Neural progenitor cell (in vitro differentiated cells): ENCODE measurements around the gene PCDH18. TPM values are rescaled to one million over a fixed set of nuclear protein-coding genes. Genes with fewer than 3 reads are reported as not detected.
"Not testable (repeated sequence)": the region's sequence is repeated elsewhere in the genome, so short reads cannot be mapped to it uniquely, and the experiment has no call there.

ENCODE experiments used
- DNase-seq: peaks from one replicate; pipeline ENCODE4 v3.0.0-alpha.2; 2016; ENCODE audit warnings: low spot score
- H2AFZ ChIP-seq: fragments of 200-600 bp; sonication (generic); replicated peaks from 2 replicates; pipeline ENCODE4 v1.6.1; 2016; ENCODE audit warnings: antibody characterized with exemption
- H3F3A ChIP-seq: fragments of 200-600 bp; sonication (generic); 2 replicates; pipeline ENCODE4 v1.6.1; 2016; ENCODE audit warnings: antibody characterized with exemption, low read depth
- H3K27ac ChIP-seq: fragments of 200-600 bp; sonication (generic); 2 replicates; pipeline ENCODE4 v1.5.1; 2016; ENCODE audit warnings: mild to moderate bottlenecking
- H3K27me3 ChIP-seq: fragments of 200-600 bp; sonication (generic); 2 replicates; pipeline ENCODE4 v1.6.1; 2016; ENCODE audit warnings: mild to moderate bottlenecking, moderate library complexity
- H3K36me3 ChIP-seq: fragments of 200-600 bp; sonication (generic); 2 replicates; pipeline ENCODE4 v1.5.1; 2016
- H3K4me1 ChIP-seq: fragments of 200-600 bp; sonication (generic); 2 replicates; pipeline ENCODE4 v1.6.1; 2016; ENCODE audit warnings: mixed run types
- H3K4me2 ChIP-seq: fragments of 200-600 bp; sonication (generic); 2 replicates; pipeline ENCODE4 v1.6.1; 2016
- H3K4me3 ChIP-seq: fragments of 200-600 bp; sonication (generic); 2 replicates; pipeline ENCODE4 v1.5.1; 2016
- H3K79me2 ChIP-seq: fragments of 200-600 bp; sonication (generic); 2 replicates; pipeline ENCODE4 v1.6.1; 2016; ENCODE audit warnings: low read depth
- H3K9ac ChIP-seq: fragments of 200-600 bp; sonication (generic); 2 replicates; pipeline ENCODE4 v1.6.1; 2016
- H3K9me3 ChIP-seq: fragments of 200-600 bp; sonication (generic); 2 replicates; pipeline ENCODE4 v1.5.1; 2016; ENCODE audit warnings: low read depth
- H4K20me1 ChIP-seq: fragments of 200-600 bp; sonication (generic); 2 replicates; pipeline ENCODE4 v1.6.1; 2016; ENCODE audit warnings: low read depth
- H3K27ac Mint-ChIP-seq: 3 replicates; pipeline ENCODE4 v1.8.0; 2021; ENCODE audit warnings: mixed read lengths
- H3K27me3 Mint-ChIP-seq: 2 replicates; pipeline ENCODE4 v1.8.0; 2022; ENCODE audit warnings: low read depth, mild to moderate bottlenecking, inconsistent platforms, moderate library complexity, mixed read lengths; ENCODE audit not compliant: insufficient read depth
- H3K36me3 Mint-ChIP-seq: 3 replicates; pipeline ENCODE4 v1.8.0; 2021; ENCODE audit warnings: mixed read lengths
- H3K4me1 Mint-ChIP-seq: 3 replicates; pipeline ENCODE4 v1.8.0; 2021; ENCODE audit warnings: mixed read lengths
- H3K4me3 Mint-ChIP-seq: 3 replicates; pipeline ENCODE4 v1.8.0; 2021; ENCODE audit warnings: mild to moderate bottlenecking, moderate library complexity, mixed read lengths
- H3K9me3 Mint-ChIP-seq: 3 replicates; pipeline ENCODE4 v1.8.0; 2020; ENCODE audit warnings: mixed read lengths
- EZH2 ChIP-seq: fragments of 200-600 bp; sonication (generic); IDR thresholded peaks from 2 replicates; pipeline ENCODE4 v1.6.1; 2017; ENCODE audit warnings: antibody characterized with exemption, mild to moderate bottlenecking, moderate library complexity
- EZH2phosphoT487 ChIP-seq: fragments of 200-600 bp; sonication (generic); IDR thresholded peaks from 2 replicates; pipeline ENCODE4 v1.6.1; 2017; ENCODE audit warnings: antibody characterized with exemption
- total RNA-seq: library from RNA; depleted of rRNA; stranded (reverse); fragments of >200 nt; gene quantifications from 2 replicates; pipeline ENCODE4 v1.2.3, GENCODE V29; 2015; ENCODE audit warnings: low replicate concordance
- TF ChIP-seq, protein P1 (sequence below): fragments of 200-600 bp; sonication (generic); IDR thresholded peaks from 2 replicates; pipeline ENCODE4 v1.5.1; 2017; ENCODE audit warnings: antibody characterized with exemption, mild to moderate bottlenecking

PCDH18 gene
- total RNA-seq, 1 donor from 2014 or later: 220 TPM

DNA sequence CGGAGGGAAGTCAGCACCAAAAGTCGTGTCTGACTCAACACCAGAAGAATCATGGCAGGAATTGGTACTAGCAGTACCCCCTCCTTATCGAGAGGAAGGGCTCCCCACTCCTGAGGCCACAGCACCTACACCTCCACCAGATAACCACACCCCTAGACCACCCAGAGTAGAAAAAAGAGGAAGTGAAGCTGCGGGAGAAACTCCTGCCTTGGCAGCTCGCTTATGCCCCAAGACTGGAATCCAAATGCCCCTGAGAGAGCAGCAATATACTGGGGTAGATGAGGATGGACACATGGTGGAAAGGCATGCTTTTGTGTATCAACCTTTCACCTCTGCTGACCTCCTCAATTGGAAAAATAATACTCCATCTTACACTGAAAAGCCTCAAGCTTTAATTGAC is 52.6 kb downstream of the PCDH18 start:
- not testable (repeated sequence) for H3K4me1 ChIP-seq, H3F3A ChIP-seq, H3K27me3 Mint-ChIP-seq, H3K27me3 ChIP-seq, H3K9me3 Mint-ChIP-seq, H3K9ac ChIP-seq, H3K36me3 Mint-ChIP-seq, H3K4me2 ChIP-seq, H3K79me2 ChIP-seq, H3K27ac ChIP-seq, H3K9me3 ChIP-seq, H3K27ac Mint-ChIP-seq, H4K20me1 ChIP-seq, H3K4me3 ChIP-seq, H2AFZ ChIP-seq, H3K4me3 Mint-ChIP-seq, DNase-seq, H3K36me3 ChIP-seq
- peaks cover 11% of the 10 kb centered on the region for H3K4me1 Mint-ChIP-seq

DNA sequence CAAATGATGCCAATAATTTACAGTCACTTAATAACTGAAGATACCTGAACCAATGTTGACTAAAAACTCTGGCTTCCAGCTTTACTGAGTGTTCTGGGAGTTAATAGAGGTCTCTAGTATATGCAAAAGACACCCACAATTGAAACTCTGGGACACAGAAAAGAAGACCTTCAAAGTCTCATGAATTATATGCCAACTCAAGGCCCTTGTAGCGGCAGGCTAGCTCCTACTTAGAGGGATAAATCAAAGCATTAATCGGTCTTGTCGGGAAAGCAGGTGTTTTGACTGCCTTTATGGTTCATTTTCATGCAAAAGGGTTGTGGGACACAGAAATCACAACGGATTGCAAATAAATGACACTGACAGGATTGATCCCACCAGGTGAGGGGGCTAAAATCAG is 55.9 kb downstream of the PCDH18 start:
- no peaks in the 10 kb centered on the region for H3K27me3 ChIP-seq
- no peak overlapping the region for H3K4me2 ChIP-seq
- H3F3A ChIP-seq: no peaks in the 10 kb centered on the region
- no peaks in the 10 kb centered on the region for H4K20me1 ChIP-seq
- TF ChIP-seq EZH2 (no peak), EZH2phosphoT487 (no peak)
- TF ChIP-seq, protein P1, sequence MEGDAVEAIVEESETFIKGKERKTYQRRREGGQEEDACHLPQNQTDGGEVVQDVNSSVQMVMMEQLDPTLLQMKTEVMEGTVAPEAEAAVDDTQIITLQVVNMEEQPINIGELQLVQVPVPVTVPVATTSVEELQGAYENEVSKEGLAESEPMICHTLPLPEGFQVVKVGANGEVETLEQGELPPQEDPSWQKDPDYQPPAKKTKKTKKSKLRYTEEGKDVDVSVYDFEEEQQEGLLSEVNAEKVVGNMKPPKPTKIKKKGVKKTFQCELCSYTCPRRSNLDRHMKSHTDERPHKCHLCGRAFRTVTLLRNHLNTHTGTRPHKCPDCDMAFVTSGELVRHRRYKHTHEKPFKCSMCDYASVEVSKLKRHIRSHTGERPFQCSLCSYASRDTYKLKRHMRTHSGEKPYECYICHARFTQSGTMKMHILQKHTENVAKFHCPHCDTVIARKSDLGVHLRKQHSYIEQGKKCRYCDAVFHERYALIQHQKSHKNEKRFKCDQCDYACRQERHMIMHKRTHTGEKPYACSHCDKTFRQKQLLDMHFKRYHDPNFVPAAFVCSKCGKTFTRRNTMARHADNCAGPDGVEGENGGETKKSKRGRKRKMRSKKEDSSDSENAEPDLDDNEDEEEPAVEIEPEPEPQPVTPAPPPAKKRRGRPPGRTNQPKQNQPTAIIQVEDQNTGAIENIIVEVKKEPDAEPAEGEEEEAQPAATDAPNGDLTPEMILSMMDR: no peak
- H3K4me1 ChIP-seq: peaks cover 4% of the 10 kb centered on the region
- Mint-ChIP-seq H3K36me3 (no peaks in the 10 kb centered on the region), H3K4me3 (no peak overlapping the region), H3K27ac (no peak overlapping the region), H3K27me3 (peaks cover 3% of the 10 kb centered on the region), H3K4me1 (peaks cover 17% of the 10 kb centered on the region), H3K9me3 (peaks cover 3% of the 10 kb centered on the region)
- no peaks in the 10 kb centered on the region for H3K9me3 ChIP-seq
- H3K9ac ChIP-seq: no peak overlapping the region
- no peak for DNase-seq
- no peaks in the 10 kb centered on the region for H3K36me3 ChIP-seq
- H3K79me2 ChIP-seq: no peaks in the 10 kb centered on the region
- no peak overlapping the region for H3K27ac ChIP-seq
- H2AFZ ChIP-seq: no peak overlapping the region
- H3K4me3 ChIP-seq: no peak overlapping the region

DNA sequence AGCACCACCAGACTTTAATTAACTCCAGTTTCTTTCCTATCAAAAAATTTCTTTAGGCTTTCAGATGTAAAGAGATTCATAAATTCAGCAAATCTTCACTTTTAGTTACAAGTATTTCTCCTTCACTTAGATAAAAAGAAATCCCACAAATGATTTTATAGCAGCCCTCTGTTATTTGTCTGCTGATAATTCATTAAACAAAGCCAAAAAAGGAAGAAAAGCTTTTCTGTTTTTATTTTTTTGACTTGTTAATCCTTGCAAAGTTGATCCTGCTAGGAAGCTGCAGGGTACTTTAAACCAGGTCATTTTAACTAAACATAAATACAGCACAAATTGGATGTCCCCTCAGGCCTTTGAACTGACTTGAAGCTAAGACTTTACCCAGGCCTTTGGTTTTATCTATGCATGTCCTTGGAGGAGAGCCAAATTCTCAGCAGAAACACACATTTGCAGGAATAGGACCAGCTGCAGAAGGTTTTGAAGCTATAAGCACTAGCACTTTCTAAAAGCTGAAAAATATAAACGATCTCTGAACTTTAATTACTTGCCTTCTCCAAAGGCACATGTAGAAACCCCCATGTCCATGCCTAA is 57.5 kb downstream of the PCDH18 start:
- Mint-ChIP-seq H3K27me3 (peaks cover 3% of the 10 kb centered on the region), H3K36me3 (no peaks in the 10 kb centered on the region), H3K4me3 (no peak overlapping the region), H3K9me3 (peaks cover 3% of the 10 kb centered on the region), H3K27ac (no peak overlapping the region), H3K4me1 (peaks cover 17% of the 10 kb centered on the region)
- Histone ChIP-seq H3K79me2 (no peaks in the 10 kb centered on the region), H2AFZ (no peak overlapping the region), H3K36me3 (no peaks in the 10 kb centered on the region), H3K9me3 (no peaks in the 10 kb centered on the region), H3K9ac (no peak overlapping the region), H3K4me1 (peaks cover 4% of the 10 kb centered on the region), H3K27me3 (no peaks in the 10 kb centered on the region), H3F3A (no peaks in the 10 kb centered on the region), H3K4me2 (no peak overlapping the region), H4K20me1 (no peaks in the 10 kb centered on the region), H3K4me3 (no peak overlapping the region), H3K27ac (no peak overlapping the region)
- DNase-seq: no peak
- TF ChIP-seq EZH2 (no peak), EZH2phosphoT487 (no peak)
- TF ChIP-seq, protein P1: no peak

DNA sequence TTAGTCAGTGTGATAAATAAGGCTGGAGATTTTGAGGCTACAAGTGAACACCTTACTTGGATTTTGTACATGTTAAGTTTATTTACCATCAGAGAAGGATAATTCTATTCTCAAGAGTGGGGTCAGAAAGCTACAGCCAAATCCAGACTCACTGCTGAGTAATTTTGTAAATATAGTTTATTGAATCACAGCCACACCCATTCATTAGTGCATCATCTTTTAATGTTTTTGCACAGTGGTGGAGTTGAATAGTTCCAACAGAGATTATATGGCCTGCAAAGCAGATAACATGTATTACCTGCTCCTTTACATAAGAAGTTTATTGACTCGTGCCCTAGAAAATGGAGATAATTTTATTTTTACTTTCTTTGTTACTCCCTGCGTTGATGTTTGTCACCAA is 60.4 kb downstream of the PCDH18 start:
- no peak overlapping the region for H3K9ac ChIP-seq
- TF ChIP-seq EZH2phosphoT487: no peak
- TF ChIP-seq, protein P1: no peak
- TF ChIP-seq EZH2: no peak
- H3K9me3 Mint-ChIP-seq: peaks cover 15% of the 10 kb centered on the region

More for the DNA sequence above, 60.4 kb downstream of the PCDH18 start:
- Histone ChIP-seq H4K20me1 (no peaks in the 10 kb centered on the region), H3K4me3 (no peak overlapping the region), H3K79me2 (no peaks in the 10 kb centered on the region), H3K36me3 (no peaks in the 10 kb centered on the region), H2AFZ (no peak overlapping the region), H3K27me3 (no peaks in the 10 kb centered on the region), H3K9me3 (peaks cover 17% of the 10 kb centered on the region), H3K27ac (no peak overlapping the region), H3K4me1 (peaks cover 4% of the 10 kb centered on the region), H3K4me2 (no peak overlapping the region), H3F3A (no peaks in the 10 kb centered on the region)
- DNase-seq: no peak
- H3K27me3 Mint-ChIP-seq: peaks cover 2% of the 10 kb centered on the region
- no peaks in the 10 kb centered on the region for H3K36me3 Mint-ChIP-seq
- H3K27ac Mint-ChIP-seq: no peak overlapping the region
- peaks cover 17% of the 10 kb centered on the region for H3K4me1 Mint-ChIP-seq
- H3K4me3 Mint-ChIP-seq: no peak overlapping the region
